K562 (cell line): Measurements from ENCODE around the gene ZNF428. TPM values are rescaled to one million over a fixed set of nuclear protein-coding genes. Genes with fewer than 3 reads are reported as not detected.

Experiments used
- ELF4 ChIP-seq: fragments of 450-650 bp; formaldehyde crosslinking; IDR thresholded peaks from 2 replicates; pipeline ENCODE4 v1.4.0; 2022; ENCODE audit warnings: missing genetic modification characterization
- GTF2A2 ChIP-seq: IDR thresholded peaks from 2 replicates; pipeline ENCODE4 v1.6.1; 2016; ENCODE audit warnings: mild to moderate bottlenecking, missing genetic modification characterization, missing compliant biosample characterization
- HOXB6 ChIP-seq: fragments of 250-450 bp; sonication (Bioruptor Pico); IDR thresholded peaks from 2 replicates; pipeline ENCODE4 v1.5.1; 2022; ENCODE audit warnings: mild to moderate bottlenecking, borderline replicate concordance
- IRF2 ChIP-seq: sonication (generic); formaldehyde crosslinking; IDR thresholded peaks from 2 replicates; pipeline ENCODE4 v1.8.1; 2022; ENCODE audit warnings: mild to moderate bottlenecking, missing genetic modification reagents
- NFIX ChIP-seq: fragments of 250-450 bp; sonication (Bioruptor Pico); IDR thresholded peaks from 2 replicates; pipeline ENCODE4 v1.4.0; 2020; ENCODE audit warnings: low read depth, mild to moderate bottlenecking, moderate library complexity
- NR2F6 ChIP-seq: fragments of 450-650 bp; formaldehyde crosslinking; IDR thresholded peaks from 2 replicates; pipeline ENCODE4 v1.4.0; 2020; ENCODE audit warnings: mild to moderate bottlenecking
- PCBP2 ChIP-seq: fragments of 200-400 bp; formaldehyde crosslinking; IDR thresholded peaks from 2 replicates; pipeline ENCODE4 v1.6.1; 2018; ENCODE audit warnings: low read length, low read depth, mild to moderate bottlenecking, moderate library complexity; ENCODE audit not compliant: poor library complexity, severe bottlenecking
- POLR2A ChIP-seq: fragments of 450-650 bp; conservative IDR thresholded peaks from 2 replicates; pipeline ENCODE4 v1.6.1; 2016
- THRAP3 ChIP-seq: fragments of 450-650 bp; IDR thresholded peaks from 2 replicates; pipeline ENCODE4 v1.6.1; 2016; ENCODE audit warnings: mild to moderate bottlenecking, inconsistent platforms, borderline replicate concordance
- ZNF274 ChIP-seq: IDR thresholded peaks from 2 replicates; pipeline ENCODE4 v1.6.1; 2011; ENCODE audit warnings: low read depth, mild to moderate bottlenecking, low read length, moderate library complexity, borderline replicate concordance
- ZNF589 ChIP-seq: fragments of 200-800 bp; sonication (Bioruptor generic); IDR thresholded peaks from 2 replicates; pipeline ENCODE4 v1.6.1; 2016; ENCODE audit warnings: low read depth, missing genetic modification characterization, missing compliant biosample characterization
- ZSCAN29 ChIP-seq: fragments of 450-650 bp; IDR thresholded peaks from 2 replicates; pipeline ENCODE4 v1.6.1; 2017
- polyA plus RNA-seq, 8 experiments: library from polyadenylated mRNA; depleted of rRNA in 4 of 8; stranded (reverse) in 5 of 8; unstranded in 3 of 8; fragments of >200 nt; fragmentation: Nextera tagmentation in 2 of 8; fragmentation: Illumina TruSeq in 1 of 8; extraction: Ambion mirVana in 2 of 8; extraction: Trizol in 1 of 8; gene quantifications; 2 replicates each; pipeline versions ENCODE4 v1.2.1 to v1.2.3, GENCODE V29; 2011 to 2014; ENCODE audit warnings: inconsistent platforms in 1 of 8, missing spikeins in 1 of 8
- total RNA-seq, 7 experiments: library from RNA; depleted of rRNA in 6 of 7; stranded (reverse); fragments of >200 nt in 6 of 7; fragmentation: Illumina TruSeq in 2 of 7; extraction: Trizol in 2 of 7; gene quantifications; 2 replicates each; pipeline versions ENCODE4 v1.2.1 to v1.2.3, GENCODE V29; 2011 to 2021; ENCODE audit warnings: low replicate concordance in 1 of 7
- TF ChIP-seq, protein P1 (sequence below), 2 experiments: fragments of 450-650 bp in 1 of 2; IDR thresholded peaks; 2 replicates each; pipeline ENCODE4 v1.6.1; 2011 to 2017; ENCODE audit warnings: low read depth in 2 of 2, antibody characterized with exemption in 1 of 2, borderline replicate concordance in 1 of 2, low read length in 1 of 2, mild to moderate bottlenecking in 1 of 2, mixed read lengths in 1 of 2; ENCODE audit not compliant: control insufficient read depth in 1 of 2
- TF ChIP-seq, protein P2 (sequence below), 2 experiments: IDR thresholded peaks; 2 replicates each; pipeline ENCODE4 v1.6.1; 2012; ENCODE audit warnings: improper control_type of control experiment in 2 of 2, low read depth in 2 of 2, low read length in 2 of 2, borderline replicate concordance in 1 of 2
- TF ChIP-seq, protein P3 (sequence below): fragments of 250-450 bp; sonication (Bioruptor Pico); IDR thresholded peaks from 2 replicates; pipeline ENCODE4 v1.4.0; 2020; ENCODE audit warnings: borderline replicate concordance
- TF ChIP-seq, protein P4 (sequence below): fragments of 450-650 bp; IDR thresholded peaks from 2 replicates; pipeline ENCODE4 v1.6.1; 2016; ENCODE audit warnings: mild to moderate bottlenecking

ZNF428 gene
- total and polyA plus RNA-seq, 9 of the 15 experiments (the other 6 are each of a cell fraction or from before 2014, with no cell fraction given), result 0.15 to 85.7 (median 15.9) TPM

DNA sequence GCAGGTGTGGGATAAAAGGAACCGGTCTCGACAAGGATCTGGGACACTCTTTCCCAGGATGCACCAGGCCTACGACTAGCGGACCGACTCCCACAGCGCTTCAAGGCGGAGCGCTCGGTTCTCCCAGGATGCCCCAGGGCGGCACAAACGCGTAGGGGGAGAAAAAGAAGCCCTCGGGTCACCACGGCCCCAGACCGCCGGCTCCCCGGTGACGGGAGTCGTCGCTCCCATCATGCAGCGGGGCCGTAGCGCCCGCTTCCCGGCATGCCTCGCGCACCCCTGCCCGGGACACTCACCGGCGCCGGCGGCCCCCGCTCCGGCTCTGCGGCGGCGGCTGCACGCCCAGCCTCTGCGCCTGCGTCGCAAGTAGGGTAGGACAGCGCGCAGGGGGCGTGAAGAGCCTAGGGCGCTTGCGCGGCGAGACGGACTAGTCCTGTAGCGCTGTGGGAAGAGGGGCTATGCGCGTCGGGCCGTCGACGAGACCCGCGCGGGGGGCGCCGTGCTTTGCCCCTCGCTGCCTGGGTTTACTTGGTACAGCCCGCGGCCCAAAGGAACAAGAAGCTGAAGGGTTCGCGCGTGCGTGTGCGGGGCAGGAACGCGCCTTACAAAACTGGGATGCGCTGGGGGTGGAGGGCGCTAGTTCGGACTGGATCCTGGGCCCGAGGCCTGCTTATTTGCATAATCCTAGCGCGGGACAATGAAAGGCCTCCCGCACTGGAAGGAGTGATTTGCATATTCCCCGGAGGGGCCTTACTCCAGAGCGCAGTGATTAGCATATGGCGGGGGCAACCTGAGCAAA lies at the start of gene ZNF428 (continued):
- TF ChIP-seq, protein P1, sequence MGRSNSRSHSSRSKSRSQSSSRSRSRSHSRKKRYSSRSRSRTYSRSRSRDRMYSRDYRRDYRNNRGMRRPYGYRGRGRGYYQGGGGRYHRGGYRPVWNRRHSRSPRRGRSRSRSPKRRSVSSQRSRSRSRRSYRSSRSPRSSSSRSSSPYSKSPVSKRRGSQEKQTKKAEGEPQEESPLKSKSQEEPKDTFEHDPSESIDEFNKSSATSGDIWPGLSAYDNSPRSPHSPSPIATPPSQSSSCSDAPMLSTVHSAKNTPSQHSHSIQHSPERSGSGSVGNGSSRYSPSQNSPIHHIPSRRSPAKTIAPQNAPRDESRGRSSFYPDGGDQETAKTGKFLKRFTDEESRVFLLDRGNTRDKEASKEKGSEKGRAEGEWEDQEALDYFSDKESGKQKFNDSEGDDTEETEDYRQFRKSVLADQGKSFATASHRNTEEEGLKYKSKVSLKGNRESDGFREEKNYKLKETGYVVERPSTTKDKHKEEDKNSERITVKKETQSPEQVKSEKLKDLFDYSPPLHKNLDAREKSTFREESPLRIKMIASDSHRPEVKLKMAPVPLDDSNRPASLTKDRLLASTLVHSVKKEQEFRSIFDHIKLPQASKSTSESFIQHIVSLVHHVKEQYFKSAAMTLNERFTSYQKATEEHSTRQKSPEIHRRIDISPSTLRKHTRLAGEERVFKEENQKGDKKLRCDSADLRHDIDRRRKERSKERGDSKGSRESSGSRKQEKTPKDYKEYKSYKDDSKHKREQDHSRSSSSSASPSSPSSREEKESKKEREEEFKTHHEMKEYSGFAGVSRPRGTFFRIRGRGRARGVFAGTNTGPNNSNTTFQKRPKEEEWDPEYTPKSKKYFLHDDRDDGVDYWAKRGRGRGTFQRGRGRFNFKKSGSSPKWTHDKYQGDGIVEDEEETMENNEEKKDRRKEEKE (IDR thresholded peaks at IDR 0.05; ENCODE audit: borderline replicate concordance in 1 of 2, control insufficient read depth in 1 of 2, low read depth in 2 of 2, low read length in 1 of 2), result no peak
- TF ChIP-seq, protein P2, sequence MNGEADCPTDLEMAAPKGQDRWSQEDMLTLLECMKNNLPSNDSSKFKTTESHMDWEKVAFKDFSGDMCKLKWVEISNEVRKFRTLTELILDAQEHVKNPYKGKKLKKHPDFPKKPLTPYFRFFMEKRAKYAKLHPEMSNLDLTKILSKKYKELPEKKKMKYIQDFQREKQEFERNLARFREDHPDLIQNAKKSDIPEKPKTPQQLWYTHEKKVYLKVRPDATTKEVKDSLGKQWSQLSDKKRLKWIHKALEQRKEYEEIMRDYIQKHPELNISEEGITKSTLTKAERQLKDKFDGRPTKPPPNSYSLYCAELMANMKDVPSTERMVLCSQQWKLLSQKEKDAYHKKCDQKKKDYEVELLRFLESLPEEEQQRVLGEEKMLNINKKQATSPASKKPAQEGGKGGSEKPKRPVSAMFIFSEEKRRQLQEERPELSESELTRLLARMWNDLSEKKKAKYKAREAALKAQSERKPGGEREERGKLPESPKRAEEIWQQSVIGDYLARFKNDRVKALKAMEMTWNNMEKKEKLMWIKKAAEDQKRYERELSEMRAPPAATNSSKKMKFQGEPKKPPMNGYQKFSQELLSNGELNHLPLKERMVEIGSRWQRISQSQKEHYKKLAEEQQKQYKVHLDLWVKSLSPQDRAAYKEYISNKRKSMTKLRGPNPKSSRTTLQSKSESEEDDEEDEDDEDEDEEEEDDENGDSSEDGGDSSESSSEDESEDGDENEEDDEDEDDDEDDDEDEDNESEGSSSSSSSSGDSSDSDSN (IDR thresholded peaks at IDR 0.05; ENCODE audit: borderline replicate concordance in 1 of 2, low read depth in 2 of 2, low read length in 2 of 2), result no peak
- TF ChIP-seq ZSCAN29, result no peak
- no peak for TF ChIP-seq ZNF274
- no peak for TF ChIP-seq GTF2A2
- TF ChIP-seq, protein P3, sequence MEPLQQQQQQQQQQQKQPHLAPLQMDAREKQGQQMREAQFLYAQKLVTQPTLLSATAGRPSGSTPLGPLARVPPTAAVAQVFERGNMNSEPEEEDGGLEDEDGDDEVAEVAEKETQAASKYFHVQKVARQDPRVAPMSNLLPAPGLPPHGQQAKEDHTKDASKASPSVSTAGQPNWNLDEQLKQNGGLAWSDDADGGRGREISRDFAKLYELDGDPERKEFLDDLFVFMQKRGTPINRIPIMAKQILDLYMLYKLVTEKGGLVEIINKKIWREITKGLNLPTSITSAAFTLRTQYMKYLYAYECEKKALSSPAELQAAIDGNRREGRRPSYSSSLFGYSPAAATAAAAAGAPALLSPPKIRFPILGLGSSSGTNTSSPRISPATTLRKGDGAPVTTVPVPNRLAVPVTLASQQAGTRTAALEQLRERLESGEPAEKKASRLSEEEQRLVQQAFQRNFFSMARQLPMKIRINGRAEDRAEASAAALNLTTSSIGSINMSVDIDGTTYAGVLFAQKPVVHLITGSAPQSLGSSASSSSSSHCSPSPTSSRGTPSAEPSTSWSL (CRISPR knock-in tag), result peak; percentile 80; the same call in 1 of the 2 replicates
- TF ChIP-seq THRAP3, result no peak
- TF ChIP-seq IRF2 (CRISPR knock-in tag), result no peak
- peak; percentile 92 for TF ChIP-seq POLR2A
- no peak; the same call in 1 of the 2 replicates for TF ChIP-seq NR2F6
- TF ChIP-seq HOXB6 (CRISPR knock-in tag), result no peak
- no peak for TF ChIP-seq ELF4 (CRISPR knock-in tag)
- TF ChIP-seq, protein P4, sequence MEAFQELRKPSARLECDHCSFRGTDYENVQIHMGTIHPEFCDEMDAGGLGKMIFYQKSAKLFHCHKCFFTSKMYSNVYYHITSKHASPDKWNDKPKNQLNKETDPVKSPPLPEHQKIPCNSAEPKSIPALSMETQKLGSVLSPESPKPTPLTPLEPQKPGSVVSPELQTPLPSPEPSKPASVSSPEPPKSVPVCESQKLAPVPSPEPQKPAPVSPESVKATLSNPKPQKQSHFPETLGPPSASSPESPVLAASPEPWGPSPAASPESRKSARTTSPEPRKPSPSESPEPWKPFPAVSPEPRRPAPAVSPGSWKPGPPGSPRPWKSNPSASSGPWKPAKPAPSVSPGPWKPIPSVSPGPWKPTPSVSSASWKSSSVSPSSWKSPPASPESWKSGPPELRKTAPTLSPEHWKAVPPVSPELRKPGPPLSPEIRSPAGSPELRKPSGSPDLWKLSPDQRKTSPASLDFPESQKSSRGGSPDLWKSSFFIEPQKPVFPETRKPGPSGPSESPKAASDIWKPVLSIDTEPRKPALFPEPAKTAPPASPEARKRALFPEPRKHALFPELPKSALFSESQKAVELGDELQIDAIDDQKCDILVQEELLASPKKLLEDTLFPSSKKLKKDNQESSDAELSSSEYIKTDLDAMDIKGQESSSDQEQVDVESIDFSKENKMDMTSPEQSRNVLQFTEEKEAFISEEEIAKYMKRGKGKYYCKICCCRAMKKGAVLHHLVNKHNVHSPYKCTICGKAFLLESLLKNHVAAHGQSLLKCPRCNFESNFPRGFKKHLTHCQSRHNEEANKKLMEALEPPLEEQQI, result no peak
- no peak for TF ChIP-seq PCBP2
- TF ChIP-seq NFIX (CRISPR knock-in tag), result 0 out of 2 replicates have a peak, but pooled peaks have one; percentile 4
- peak; percentile 7; the same call in 1 of the 2 replicates for TF ChIP-seq ZNF589 (CRISPR knock-in tag)
